Measurements from ENCODE around the gene KLF7. TPM values are rescaled to one million over a fixed set of nuclear protein-coding genes. Genes with fewer than 3 reads are reported as not detected.
A peak's percentile ranks its signal among the peaks of the same experiment; 100 is the strongest.

Gene KLF7
- total RNA-seq, 1 donor from 2014 or later = 120 TPM

DNA sequence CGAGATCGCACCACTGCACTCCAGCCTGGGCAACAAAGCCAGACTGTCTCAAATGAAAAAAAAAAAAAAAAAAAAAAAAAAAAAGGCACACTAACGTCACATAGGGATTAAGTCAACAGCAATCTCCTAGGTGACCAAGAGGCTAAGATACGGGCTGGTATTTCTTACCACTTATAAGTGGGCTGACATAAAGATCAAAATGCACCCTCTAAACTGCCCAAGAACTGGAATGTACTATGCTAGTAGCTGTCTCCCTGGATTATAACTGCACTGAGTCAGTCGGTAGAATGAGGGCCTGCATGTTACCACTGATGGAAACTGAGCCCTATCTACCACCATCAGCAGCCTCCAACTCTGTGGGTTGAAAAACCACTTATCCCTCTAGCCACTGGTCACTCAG, 80.6 kb downstream of the KLF7 start:
- no peak for DNase-seq (ENCODE audit: low spot score)
- TF ChIP-seq, protein P1, sequence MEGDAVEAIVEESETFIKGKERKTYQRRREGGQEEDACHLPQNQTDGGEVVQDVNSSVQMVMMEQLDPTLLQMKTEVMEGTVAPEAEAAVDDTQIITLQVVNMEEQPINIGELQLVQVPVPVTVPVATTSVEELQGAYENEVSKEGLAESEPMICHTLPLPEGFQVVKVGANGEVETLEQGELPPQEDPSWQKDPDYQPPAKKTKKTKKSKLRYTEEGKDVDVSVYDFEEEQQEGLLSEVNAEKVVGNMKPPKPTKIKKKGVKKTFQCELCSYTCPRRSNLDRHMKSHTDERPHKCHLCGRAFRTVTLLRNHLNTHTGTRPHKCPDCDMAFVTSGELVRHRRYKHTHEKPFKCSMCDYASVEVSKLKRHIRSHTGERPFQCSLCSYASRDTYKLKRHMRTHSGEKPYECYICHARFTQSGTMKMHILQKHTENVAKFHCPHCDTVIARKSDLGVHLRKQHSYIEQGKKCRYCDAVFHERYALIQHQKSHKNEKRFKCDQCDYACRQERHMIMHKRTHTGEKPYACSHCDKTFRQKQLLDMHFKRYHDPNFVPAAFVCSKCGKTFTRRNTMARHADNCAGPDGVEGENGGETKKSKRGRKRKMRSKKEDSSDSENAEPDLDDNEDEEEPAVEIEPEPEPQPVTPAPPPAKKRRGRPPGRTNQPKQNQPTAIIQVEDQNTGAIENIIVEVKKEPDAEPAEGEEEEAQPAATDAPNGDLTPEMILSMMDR (IDR thresholded peaks at IDR 0.05; ENCODE audit: unreplicated experiment) = no peak
- Mint-ChIP-seq H3K27me3 (ENCODE audit: unreplicated experiment) (peaks cover 14% of the 10 kb centered on the region), H3K36me3 (ENCODE audit: low read depth, unreplicated experiment) (peaks cover 63% of the 10 kb centered on the region), H3K9me3 (ENCODE audit: unreplicated experiment) (no peaks in the 10 kb centered on the region), H3K4me1 (ENCODE audit: unreplicated experiment) (peaks cover 90% of the 10 kb centered on the region), H3K4me3 (ENCODE audit: unreplicated experiment) (no peak overlapping the region), H3K27ac (ENCODE audit: unreplicated experiment) (peak overlapping the region; percentile 39)

DNA sequence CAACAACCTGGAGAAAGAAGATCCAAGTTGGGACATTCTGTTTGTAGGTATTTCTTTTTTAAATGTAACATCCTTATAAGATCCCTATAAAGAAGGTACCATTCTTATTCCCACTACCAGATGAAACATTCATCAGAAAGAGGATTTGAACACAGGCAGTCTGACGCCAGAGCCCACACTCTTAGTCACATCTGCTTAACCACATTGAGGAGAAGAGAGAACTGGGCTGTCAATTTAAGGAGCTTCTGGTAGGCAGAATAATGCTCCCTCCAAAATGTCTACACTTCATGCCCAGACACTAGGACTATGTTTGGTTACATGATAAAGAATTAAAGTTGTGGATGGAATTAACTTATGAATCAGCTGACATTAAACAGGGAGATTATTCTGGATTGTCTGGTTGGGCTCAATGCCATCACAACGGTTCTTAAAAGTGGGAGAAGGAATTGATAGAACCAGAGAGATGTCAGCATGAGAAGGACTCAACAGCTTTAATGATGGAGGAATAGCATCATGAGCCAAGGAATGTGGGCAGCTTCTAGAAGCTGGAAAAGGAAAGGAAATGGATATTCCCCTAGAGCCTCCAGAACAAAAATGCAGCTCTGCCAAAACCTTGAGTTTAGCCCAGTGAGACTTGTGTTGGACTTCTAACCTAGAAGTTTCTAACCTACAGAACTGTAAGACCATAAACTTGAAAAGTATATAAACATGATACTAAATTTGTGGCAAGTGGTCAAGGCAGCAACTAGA, 82.2 kb downstream of the KLF7 start:
- no peak for DNase-seq (ENCODE audit: low spot score)
- peaks cover 81% of the 10 kb centered on the region for H3K4me1 Mint-ChIP-seq (ENCODE audit: unreplicated experiment)
- TF ChIP-seq, protein P1 (IDR thresholded peaks at IDR 0.05; ENCODE audit: unreplicated experiment) = no peak
- peak overlapping the region; percentile 93 for H3K27ac Mint-ChIP-seq (ENCODE audit: unreplicated experiment)
- H3K4me3 Mint-ChIP-seq (ENCODE audit: unreplicated experiment) = peak overlapping the region; percentile 49
- peaks cover 12% of the 10 kb centered on the region for H3K27me3 Mint-ChIP-seq (ENCODE audit: unreplicated experiment)
- no peaks in the 10 kb centered on the region for H3K9me3 Mint-ChIP-seq (ENCODE audit: unreplicated experiment)
- peaks cover 74% of the 10 kb centered on the region for H3K36me3 Mint-ChIP-seq (ENCODE audit: low read depth, unreplicated experiment)

DNA sequence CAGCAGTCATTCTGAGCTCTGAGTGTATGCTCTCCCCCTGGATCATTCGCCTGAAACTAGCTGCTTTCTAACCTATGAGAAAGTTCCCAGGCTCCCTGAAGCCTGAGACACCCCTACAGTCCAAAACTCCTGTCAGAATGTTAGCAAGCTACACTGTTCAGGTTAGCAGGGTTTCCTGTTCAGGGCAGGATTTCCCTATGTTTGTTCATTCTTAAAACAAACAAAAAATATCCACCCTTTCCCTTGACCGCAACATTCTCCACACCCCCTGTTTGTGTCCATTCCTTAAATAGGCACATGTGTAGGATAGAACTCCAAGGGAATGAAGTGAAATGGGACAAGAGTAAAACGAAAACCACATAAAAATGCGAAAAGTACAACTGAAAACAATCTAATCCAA, 83.1 kb downstream of the KLF7 start:
- no peaks in the 10 kb centered on the region for H3K9me3 Mint-ChIP-seq (ENCODE audit: unreplicated experiment)
- H3K4me1 Mint-ChIP-seq (ENCODE audit: unreplicated experiment) = peaks cover 80% of the 10 kb centered on the region
- H3K27ac Mint-ChIP-seq (ENCODE audit: unreplicated experiment) = peak overlapping the region; percentile 93
- DNase-seq (ENCODE audit: low spot score) = no peak
- H3K4me3 Mint-ChIP-seq (ENCODE audit: unreplicated experiment) = peak overlapping the region; percentile 2
- TF ChIP-seq, protein P1 (IDR thresholded peaks at IDR 0.05; ENCODE audit: unreplicated experiment) = no peak
- peaks cover 7% of the 10 kb centered on the region for H3K27me3 Mint-ChIP-seq (ENCODE audit: unreplicated experiment)
- H3K36me3 Mint-ChIP-seq (ENCODE audit: low read depth, unreplicated experiment) = peaks cover 73% of the 10 kb centered on the region

DNA sequence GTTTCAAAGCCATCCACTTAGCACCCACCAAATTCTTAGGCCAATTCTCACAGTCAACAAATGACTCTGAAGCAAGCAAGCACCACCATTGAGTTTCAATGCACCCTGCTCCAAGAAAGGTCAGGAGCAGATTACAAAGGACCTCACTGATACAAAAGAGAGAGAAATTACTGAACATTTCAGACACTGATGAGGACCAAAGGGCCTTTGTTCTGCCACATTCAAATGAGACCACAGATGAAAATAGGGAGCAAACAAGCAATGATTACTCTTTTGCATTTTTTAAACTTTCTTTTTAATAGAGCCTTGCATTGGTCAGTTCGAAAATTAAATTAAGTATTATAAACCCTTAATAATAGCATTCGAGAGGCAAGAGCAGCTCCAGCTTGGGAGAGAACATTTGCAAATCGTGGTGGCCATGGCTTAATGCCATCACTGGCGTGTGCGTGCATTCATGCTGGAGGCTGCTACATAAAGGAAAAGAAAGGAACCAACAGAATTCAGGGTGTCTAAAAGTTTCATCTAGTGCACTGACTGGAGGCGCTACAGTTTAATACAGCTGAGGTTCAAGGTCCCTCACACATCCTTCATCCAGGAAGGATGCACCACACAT, 87.5 kb downstream of the KLF7 start:
- H3K27me3 Mint-ChIP-seq (ENCODE audit: unreplicated experiment) = peaks cover 8% of the 10 kb centered on the region
- H3K4me3 Mint-ChIP-seq (ENCODE audit: unreplicated experiment) = no peak overlapping the region
- H3K27ac Mint-ChIP-seq (ENCODE audit: unreplicated experiment) = no peak overlapping the region
- TF ChIP-seq, protein P1 (IDR thresholded peaks at IDR 0.05; ENCODE audit: unreplicated experiment) = no peak
- no peak for DNase-seq (ENCODE audit: low spot score)
- H3K9me3 Mint-ChIP-seq (ENCODE audit: unreplicated experiment) = no peaks in the 10 kb centered on the region
- peaks cover 87% of the 10 kb centered on the region for H3K4me1 Mint-ChIP-seq (ENCODE audit: unreplicated experiment)
- peaks cover 52% of the 10 kb centered on the region for H3K36me3 Mint-ChIP-seq (ENCODE audit: low read depth, unreplicated experiment)

DNA sequence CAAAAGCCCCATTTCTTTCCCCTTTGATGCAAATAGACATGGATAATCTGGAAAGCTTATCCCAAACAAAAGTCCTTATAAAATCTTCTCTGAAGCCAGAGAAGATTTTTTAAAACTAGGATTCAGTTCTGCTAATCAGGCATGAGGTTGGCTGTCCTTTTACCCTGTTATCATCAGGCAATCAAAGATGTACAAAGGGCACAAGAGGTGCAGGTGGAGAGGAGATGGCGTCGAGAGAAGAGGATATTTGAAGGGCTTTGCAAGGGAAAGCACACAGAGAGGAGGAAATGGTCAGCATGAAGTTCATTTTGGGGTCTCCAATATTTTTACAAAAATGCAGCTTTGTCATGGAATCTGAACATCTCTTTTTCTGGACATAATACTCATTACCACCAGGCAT, 88.5 kb downstream of the KLF7 start:
- H3K4me1 Mint-ChIP-seq (ENCODE audit: unreplicated experiment) = peaks cover 87% of the 10 kb centered on the region

More for the DNA sequence above, 88.5 kb downstream of the KLF7 start:
- no peaks in the 10 kb centered on the region for H3K9me3 Mint-ChIP-seq (ENCODE audit: unreplicated experiment)
- H3K27me3 Mint-ChIP-seq (ENCODE audit: unreplicated experiment) = peaks cover 10% of the 10 kb centered on the region
- H3K36me3 Mint-ChIP-seq (ENCODE audit: low read depth, unreplicated experiment) = peaks cover 50% of the 10 kb centered on the region
- H3K27ac Mint-ChIP-seq (ENCODE audit: unreplicated experiment) = no peak overlapping the region
- TF ChIP-seq, protein P1 (IDR thresholded peaks at IDR 0.05; ENCODE audit: unreplicated experiment) = no peak
- peak overlapping the region; percentile 63 for H3K4me3 Mint-ChIP-seq (ENCODE audit: unreplicated experiment)
- no peak for DNase-seq (ENCODE audit: low spot score)

All from endothelial cell (in vitro differentiated cells).